G401.6 (cell line): ENCODE results near the gene SARS2.
"Not testable (repeated sequence)": the region's sequence is repeated elsewhere in the genome, so short reads cannot be mapped to it uniquely, and the experiment has no call there.

Experiments used
- FAIRE-seq: peaks from 2 replicates; lab custom pipeline; 2012; peaks lifted over from hg19 to GRCh38; lab: Jason Lieb, UNC

Gene SARS2

GRCh38 chr19:38889803-38890202, 40.8 kb downstream of the SARS2 start:
- no peak for FAIRE-seq

GRCh38 chr19:38888876-38889275, 41.7 kb downstream of the SARS2 start:
- FAIRE-seq, result no peak

GRCh38 chr19:38884691-38885090, 45.9 kb downstream of the SARS2 start:
- not testable (repeated sequence) for FAIRE-seq

- no peak for FAIRE-seq
Measured at GRCh38 chr19:38883286-38883685, 47.3 kb downstream of the SARS2 start.

GRCh38 chr19:38880882-38881609, 49.5 kb downstream of the SARS2 start:
- no peak for FAIRE-seq

- FAIRE-seq, result no peak
Measured at GRCh38 chr19:38880076-38880881, 50.3 kb downstream of the SARS2 start.

GRCh38 chr19:38879400-38879751, 51.2 kb downstream of the SARS2 start:
- FAIRE-seq, result no peak

GRCh38 chr19:38878575-38879399, 51.8 kb downstream of the SARS2 start:
- no peak for FAIRE-seq

GRCh38 chr19:38877781-38878574, 52.6 kb downstream of the SARS2 start, which contains the start of gene RINL:
TSS of gene RINL (minus strand) at chr19:38878275. CDS start at chr19:38876742, 1,533 bp downstream.
- FAIRE-seq, result no peak

- no peak for FAIRE-seq
Measured at GRCh38 chr19:38875656-38876395, 54.7 kb downstream of the SARS2 start.

- FAIRE-seq, result not testable (repeated sequence)
Measured at GRCh38 chr19:38873400-38873799, 57.2 kb downstream of the SARS2 start.

- FAIRE-seq, result no peak
Measured at GRCh38 chr19:38870612-38871011, 60.0 kb downstream of the SARS2 start.

GRCh38 chr19:38869836-38870607, 60.5 kb downstream of the SARS2 start:
- no peak for FAIRE-seq

- no peak for FAIRE-seq
Measured at GRCh38 chr19:38869160-38869835, 61.3 kb downstream of the SARS2 start.

- FAIRE-seq, result no peak
Measured at GRCh38 chr19:38868551-38868950, 62.0 kb downstream of the SARS2 start.

GRCh38 chr19:38867171-38867780, 63.3 kb downstream of the SARS2 start:
- FAIRE-seq, result peak; percentile 93
